GM19193 (cell line): ENCODE data around the gene INSM1.

Experiments used
- POLR2A ChIP-seq: IDR thresholded peaks from 4 replicates; pipeline ENCODE4 v1.6.1; 2011; ENCODE audit not compliant: insufficient read depth, insufficient read length; ENCODE audit errors: extremely low read depth

INSM1 gene

DNA sequence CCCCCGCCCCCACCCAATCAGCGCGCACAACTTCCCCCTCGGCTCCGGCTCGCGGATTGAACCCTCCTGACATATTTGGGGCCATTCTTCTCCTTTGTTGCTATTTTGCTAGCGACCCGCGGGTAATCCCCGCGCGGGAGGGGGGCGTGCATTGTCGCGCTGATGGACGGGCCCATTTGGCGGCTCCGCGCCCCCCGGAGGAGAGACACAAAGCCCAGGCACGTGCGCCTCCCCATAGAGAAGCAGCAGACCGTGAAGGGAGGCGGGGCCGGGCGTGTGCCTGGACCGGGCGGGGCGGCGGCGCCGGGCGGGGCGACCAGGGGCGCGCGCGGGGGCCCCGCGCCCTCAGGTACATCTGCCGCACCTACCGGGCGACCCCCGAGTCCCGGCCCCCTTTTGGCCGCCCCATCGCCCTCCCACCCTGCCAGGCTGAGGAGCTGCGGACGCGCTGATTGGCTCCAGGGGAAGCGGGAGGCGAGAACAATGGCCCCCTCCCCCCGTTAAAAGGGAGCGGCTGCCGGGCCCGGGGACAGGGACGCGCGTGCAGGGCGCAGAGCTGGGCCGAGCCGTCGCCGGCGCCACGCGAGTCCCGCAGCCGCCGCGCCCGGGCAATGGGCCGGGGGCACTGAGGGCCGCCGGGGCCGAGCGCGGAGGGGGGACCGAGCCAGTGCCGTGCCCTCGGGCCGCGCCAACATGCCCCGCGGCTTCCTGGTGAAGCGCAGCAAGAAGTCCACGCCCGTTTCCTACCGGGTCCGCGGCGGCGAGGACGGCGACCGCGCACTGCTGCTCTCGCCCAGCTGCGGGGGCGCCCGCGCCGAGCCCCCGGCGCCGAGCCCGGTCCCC, at the start of gene INSM1:
Gene INSM1 (plus strand): TSS at position 530 of the 843 bp plus-strand sequence. CDS start 164 bp downstream, at position 694.
- TF ChIP-seq POLR2A: no peak

- TF ChIP-seq POLR2A: no peak
These were observed 49.3 kb upstream of the INSM1 start for GRCh38 chr20:20318365-20319161.

- TF ChIP-seq POLR2A: no peak
These were observed 46.8 kb upstream of the INSM1 start for GRCh38 chr20:20321134-20321533.

DNA sequence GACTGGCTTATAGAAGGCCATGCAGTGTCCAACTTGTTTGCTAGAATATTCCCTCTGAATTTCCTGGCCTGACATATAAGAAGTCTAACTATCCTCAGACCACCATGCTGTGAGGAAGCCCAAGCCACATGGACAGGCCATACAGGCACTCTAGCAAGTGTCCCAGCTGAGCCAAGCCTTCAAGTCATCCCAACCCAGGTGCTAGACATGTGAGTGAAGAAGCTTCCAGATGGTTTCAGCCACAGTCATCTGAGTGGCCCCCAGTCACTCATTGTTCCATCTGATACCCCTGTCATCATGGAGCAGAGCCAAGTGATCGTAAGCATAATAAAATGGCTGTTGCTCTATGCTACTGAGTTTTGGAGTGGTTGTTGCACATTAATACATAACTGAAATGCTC, 46.0 kb upstream of the INSM1 start:
- no peak for TF ChIP-seq POLR2A

GRCh38 chr20:20322912-20323311, 45.0 kb upstream of the INSM1 start:
- no peak for TF ChIP-seq POLR2A

DNA sequence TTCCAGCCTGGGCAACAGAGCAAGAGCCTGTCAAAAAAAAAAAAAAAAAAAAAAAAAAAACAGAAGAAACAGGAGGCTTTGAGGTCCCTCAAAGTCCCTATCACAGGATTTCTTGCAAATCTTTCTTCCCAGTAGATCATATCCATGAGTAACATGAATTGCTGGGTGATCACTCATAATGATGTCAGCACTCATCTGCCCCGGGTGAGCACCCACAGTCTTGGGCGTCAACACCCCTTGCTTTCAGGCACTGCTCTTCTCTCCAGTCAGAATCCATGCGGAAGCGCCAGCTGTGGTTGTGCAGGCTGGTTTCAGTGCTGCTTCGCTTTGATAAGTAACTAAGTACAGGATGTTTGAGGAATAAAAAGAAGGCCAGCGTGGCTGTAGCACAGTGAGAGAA, 40.2 kb upstream of the INSM1 start:
- no peak for TF ChIP-seq POLR2A

DNA sequence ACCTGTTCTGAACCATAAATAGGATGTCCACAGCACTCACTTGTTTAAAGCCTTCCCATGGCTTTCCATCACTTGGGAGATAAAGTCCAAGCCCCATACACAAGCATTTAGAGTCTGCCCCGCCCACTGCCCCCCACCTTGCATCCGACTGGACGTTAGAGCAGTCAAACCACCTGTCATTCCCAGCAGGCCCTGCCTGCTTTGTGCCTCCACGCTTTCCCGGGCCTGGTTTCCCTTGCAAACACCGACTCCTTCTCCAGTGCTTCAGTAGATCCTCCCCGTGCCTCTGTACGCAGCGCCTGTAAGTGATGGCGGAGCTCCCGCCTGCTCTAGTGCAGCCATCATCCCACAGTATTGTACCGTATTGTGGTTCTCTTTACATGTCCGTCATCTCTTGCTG, 38.3 kb upstream of the INSM1 start:
- TF ChIP-seq POLR2A: no peak

DNA sequence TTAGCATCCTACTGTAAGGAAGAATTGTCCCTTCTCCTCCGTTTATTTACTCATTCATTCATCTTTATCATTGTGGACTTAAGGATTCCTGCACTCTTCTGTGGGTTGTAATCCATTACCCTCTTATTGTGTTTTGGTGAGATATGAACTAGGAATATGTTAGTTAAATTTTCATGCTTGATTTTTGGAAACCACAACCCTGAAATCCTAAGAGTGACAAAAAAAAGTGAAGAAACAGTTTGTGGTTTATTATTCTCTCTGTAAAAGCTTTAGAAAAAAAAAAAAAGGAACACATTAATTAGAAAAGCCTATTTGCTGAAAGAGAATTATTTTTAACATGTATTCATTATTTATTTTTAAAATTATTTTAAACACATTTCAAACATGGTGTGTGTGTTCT, 36.7 kb upstream of the INSM1 start:
- no peak for TF ChIP-seq POLR2A

GRCh38 chr20:20331817-20332216, 36.1 kb upstream of the INSM1 start:
- no peak for TF ChIP-seq POLR2A

- TF ChIP-seq POLR2A: no peak
These were observed 34.0 kb upstream of the INSM1 start for GRCh38 chr20:20333866-20334265.

DNA sequence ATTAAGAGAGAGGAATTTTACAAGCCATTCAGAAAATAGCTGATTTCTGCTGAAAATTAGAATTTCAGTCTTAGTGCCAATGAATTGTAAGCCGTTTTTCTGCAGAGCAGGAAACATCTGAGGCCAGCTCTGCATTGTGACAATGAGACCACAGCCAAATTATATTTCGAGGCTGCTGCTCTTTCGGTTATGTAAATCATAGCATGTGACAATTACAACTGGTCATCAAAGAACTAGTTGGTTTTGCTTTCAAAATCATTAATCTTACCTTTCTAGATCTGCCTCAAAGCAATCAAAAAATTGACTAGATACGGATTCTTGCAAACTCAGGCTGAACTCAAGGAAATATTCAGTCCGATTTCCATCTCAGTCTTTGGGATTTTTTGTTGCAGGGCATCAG, 33.4 kb upstream of the INSM1 start:
- no peak for TF ChIP-seq POLR2A

DNA sequence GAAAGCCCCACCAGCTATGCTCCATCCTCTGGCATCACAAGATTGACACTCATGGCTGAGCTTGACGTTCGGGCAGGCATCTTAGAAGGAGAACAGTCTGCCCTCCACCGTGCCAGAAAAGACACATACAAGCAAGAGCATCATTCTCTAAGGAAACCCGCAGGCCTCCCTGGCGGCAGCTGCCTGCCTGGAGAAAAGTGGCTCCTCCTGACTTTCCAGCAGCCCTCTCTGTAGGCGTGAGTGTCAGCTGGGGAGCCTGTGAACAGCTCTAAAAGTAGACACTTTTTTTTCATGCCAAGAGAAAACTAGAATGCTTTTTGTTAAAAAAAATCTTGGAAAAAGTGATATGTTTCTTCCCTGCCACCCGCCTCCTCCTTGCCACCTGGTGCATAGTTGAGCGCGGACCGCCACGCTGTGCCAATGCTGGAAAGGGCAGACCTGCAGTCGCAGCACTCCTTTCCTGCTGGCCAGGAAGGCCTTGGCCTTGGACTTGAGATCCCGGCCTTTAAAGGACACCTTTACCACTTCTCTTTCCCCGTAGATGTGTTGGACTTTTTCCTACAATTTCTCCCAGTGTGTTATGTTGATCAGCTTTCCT, 29.7 kb upstream of the INSM1 start:
- TF ChIP-seq POLR2A: no peak

GRCh38 chr20:20340443-20340842, 27.5 kb upstream of the INSM1 start:
- no peak for TF ChIP-seq POLR2A

- no peak for TF ChIP-seq POLR2A
These were observed 26.5 kb upstream of the INSM1 start for GRCh38 chr20:20341371-20341770.

DNA sequence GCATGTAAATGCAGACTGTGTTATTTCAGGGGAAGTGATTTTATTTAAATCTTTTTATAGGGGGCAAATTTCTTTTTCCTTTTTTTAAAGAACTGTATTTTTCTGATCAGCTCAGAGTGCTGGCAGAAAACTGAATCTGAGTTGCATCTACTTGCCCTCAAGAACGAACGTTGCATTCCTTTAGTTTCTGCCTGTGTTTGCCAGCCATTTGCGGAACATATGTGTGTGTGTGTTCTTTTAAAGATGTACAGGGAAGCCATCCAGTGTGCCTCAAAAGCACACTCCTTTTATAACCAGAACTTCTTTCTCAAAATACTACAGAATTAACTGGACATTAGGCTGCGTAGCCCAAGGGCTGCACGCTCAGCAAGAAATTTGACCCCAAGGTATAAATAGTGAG, 25.8 kb upstream of the INSM1 start:
- no peak for TF ChIP-seq POLR2A

DNA sequence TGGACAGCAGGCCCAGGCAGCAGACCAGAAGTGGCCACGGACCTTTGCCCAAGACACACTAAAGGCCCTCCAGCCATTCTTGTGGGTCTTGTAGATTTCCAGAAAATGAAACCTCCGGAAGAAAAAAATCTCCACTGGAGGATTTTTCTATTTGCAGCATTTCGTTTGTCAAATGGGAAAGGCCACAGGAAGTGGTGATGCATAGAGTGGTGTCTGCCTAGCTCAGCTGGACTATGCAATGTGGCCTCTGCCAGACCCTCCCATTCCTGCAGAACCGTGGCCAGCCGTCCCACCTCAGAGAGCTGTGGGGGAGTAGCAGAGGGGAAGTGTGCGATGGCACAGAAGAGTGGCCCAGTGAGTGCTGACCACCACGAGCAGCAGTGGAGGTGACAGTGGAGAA, 24.0 kb upstream of the INSM1 start:
- no peak for TF ChIP-seq POLR2A

GRCh38 chr20:20344476-20344875, 23.4 kb upstream of the INSM1 start:
- TF ChIP-seq POLR2A: no peak

GRCh38 chr20:20353576-20353975, 14.3 kb upstream of the INSM1 start:
- no peak for TF ChIP-seq POLR2A
